ENCODE results near the gene TAF1. TPM values are rescaled to one million over a fixed set of nuclear protein-coding genes. Genes with fewer than 3 reads are reported as not detected.
"Not testable (repeated sequence)": the region's sequence is repeated elsewhere in the genome, so short reads cannot be mapped to it uniquely, and the experiment has no call there.

TAF1 gene
- total RNA-seq, 1 experiment from 2014 or later, result 16.0 TPM

DNA sequence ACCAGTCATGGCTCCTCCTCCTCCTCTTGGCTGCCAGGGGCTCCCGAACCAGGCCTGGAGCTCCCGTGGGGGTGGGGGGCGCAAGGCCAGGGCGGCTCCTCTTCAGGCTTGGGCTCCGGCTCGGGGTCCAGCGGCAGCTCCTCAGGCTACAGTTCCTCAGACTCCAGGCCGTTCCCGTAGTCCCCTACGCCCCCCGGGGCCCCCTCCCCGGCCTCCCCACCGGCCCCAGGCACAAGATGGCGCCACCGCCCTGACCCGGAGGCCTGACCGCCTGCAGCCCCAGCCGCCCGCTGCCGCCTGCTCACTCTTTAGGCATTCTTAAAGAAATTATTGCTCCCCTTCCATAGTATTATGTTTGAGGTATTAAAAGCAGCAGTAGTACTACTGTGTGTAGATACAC lies 54.5 kb downstream of the TAF1 start:
- DNase-seq (ENCODE audit: low read depth), result no peak

- DNase-seq (ENCODE audit: low read depth), result no peak
Measured at GRCh38 chrX:71432733-71433132, 66.6 kb downstream of the TAF1 start.

- DNase-seq (ENCODE audit: low read depth), result no peak
Measured at GRCh38 chrX:71438750-71439149, 72.6 kb downstream of the TAF1 start.

GRCh38 chrX:71439420-71439819 lies 73.3 kb downstream of the TAF1 start:
- no peak for DNase-seq (ENCODE audit: low read depth)

DNA sequence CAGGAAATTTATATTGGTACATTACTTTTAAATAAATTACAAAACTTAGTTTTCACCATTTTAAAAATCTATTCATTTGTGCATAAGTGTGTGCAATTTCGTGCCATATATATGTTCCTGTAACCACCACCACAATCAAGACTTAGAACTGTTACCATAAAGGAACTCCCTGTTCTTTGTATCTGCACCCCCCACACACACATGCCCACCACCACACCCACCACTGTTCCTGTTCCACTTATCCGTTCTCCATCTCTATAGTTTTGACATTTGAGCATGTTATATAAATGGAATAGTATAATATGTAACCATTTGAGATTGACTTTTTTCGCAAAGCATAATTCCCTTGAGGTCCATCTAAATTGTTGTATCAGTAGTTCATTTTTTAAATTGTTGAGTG lies 73.7 kb downstream of the TAF1 start:
- DNase-seq (ENCODE audit: low read depth), result no peak

DNA sequence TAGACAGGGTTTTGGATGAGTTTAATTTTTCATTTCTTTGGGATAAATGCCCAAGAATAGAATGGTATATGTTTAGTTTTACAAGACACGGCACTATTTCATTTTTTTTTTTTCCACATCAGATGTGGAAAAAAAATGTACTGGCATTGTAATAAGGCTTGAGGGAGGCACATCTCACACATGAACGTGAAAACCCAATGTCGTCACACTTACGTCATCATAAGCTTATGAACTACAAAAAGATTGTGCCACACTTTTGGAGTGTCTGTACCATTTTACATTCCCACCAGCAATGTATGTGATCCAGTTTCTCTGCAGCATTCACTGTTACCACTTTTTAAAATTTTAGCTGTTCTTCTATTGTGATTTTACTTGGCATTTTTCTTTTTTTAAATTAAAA lies 74.2 kb downstream of the TAF1 start:
- DNase-seq (ENCODE audit: low read depth), result no peak

DNA sequence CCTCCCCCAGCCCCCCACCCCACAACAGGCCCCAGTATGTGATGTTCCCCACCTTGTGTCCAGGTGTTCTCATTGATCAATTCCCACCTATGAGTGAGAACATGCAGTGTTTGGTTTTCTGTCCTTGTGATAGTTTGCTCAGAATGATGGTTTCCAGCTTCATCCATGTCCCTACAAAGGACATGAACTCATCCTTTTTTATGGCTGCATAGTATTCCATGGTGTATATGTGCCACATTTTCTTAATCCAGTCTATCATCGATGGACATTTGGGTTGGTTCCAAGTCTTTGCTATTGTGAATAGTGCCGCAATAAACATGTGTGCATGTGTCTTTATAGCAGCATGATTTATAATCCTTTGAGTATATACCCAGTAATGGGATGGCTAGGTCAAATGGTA lies 75.7 kb downstream of the TAF1 start:
- not testable (repeated sequence) for DNase-seq (ENCODE audit: low read depth)

- DNase-seq (ENCODE audit: low read depth), result no peak
Measured at GRCh38 chrX:71450433-71451106, 84.4 kb downstream of the TAF1 start.

DNA sequence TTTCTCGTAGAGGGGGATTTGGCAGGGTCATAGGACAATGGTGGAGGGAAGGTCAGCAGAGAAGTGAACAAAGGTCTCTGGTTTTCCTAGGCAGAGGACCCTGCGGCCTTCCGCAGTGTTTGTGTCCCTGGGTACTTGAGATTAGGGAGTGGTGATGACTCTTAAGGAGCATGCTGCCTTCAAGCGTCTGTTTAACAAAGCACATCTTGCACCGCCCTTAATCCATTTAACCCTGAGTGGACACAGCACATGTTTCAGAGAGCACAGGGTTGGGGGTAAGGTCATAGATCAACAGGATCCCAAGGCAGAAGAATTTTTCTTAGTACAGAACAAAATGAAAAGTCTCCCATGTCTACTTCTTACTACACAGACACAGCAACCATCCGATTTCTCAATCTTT lies 85.4 kb downstream of the TAF1 start:
- not testable (repeated sequence) for DNase-seq (ENCODE audit: low read depth)

GRCh38 chrX:71453056-71453455 lies 86.9 kb downstream of the TAF1 start:
- DNase-seq (ENCODE audit: low read depth), result no peak

GRCh38 chrX:71454222-71454621 lies 88.1 kb downstream of the TAF1 start:
- DNase-seq (ENCODE audit: low read depth), result no peak

- no peak for DNase-seq (ENCODE audit: low read depth)
Measured at GRCh38 chrX:71458866-71459265, 92.7 kb downstream of the TAF1 start.

GRCh38 chrX:71464968-71465367 lies 98.8 kb downstream of the TAF1 start:
- DNase-seq (ENCODE audit: low read depth), result no peak

- no peak for DNase-seq (ENCODE audit: low read depth)
Measured at GRCh38 chrX:71466979-71467523, 100.9 kb downstream of the TAF1 start.

DNA sequence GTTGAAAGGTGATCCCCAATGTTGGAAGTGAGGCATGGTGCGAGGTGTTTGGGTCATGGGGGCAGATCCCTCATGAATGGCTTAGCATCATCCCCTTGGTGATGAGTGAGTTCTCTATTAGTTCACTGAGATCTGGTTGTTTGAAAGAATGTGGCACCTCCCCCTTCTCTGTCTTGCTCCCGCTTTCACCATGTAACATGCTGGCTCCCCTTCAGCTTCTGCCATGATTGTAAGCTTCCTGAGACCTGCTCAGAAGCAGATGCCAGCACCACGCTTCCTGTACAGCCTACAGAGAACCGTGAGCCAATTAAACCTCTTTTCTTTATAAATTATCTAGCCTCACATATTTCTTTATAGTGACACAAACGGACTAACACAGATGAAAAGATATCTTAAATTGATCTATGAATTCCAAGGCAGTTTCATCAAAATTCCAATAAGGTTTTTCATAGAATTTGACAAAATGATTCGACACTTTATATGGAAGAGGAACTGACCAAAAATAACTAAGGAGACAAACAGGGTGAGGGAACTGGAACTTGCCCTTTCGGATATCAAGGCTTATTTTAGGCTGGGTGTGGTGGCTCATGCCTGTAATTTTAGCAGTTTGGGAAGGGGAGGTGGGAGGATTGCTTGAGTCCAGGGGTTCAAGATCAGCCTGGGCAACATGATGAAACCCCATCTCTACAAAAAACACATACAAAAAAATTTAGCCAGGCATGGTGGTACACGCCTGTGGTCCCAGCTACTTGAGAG lies 109.8 kb downstream of the TAF1 start:
- no peak for DNase-seq (ENCODE audit: low read depth)

GRCh38 chrX:71482228-71482958 lies 116.2 kb downstream of the TAF1 start:
- DNase-seq (ENCODE audit: low read depth), result no peak

DNA sequence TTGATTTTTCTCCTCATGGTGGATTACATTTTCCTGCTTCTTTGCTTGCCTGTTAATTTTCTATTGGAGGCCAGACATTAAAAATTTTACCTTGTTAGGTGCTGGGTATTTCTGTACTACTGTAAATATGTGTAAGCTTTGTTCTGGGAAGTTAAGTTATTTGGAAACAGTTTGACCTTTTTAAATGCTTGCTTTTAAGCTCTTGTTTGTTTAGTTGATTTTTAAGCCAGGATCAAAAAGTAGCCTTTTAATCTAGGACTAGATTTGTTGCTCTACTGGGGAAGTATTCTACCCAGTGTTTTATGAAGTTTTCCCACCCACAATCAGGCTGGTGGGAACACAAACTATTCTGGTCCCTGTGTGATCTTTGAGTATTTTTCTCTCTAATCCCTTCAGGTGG lies 121.7 kb downstream of the TAF1 start:
- no peak for DNase-seq (ENCODE audit: low read depth)

DNA sequence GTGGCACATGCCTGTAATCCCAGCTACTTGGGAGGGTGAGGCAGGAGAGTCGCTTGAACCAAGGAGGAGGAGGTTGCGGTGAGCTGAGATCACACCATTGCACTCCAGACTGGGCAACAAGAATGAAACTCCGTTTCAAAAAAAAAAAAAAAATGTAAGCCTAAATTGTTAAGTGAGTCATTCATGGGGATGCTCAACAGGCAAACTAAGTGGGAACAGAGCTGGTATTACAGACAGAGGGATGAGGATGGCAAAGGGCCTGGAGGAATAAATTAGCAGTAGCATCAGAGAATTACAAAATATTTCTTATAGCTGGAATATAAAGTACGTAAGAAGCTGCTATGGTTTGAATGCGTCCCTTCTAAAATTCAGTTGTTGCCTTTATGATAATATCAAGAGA lies 123.4 kb downstream of the TAF1 start:
- DNase-seq (ENCODE audit: low read depth), result peak; percentile 4

DNA sequence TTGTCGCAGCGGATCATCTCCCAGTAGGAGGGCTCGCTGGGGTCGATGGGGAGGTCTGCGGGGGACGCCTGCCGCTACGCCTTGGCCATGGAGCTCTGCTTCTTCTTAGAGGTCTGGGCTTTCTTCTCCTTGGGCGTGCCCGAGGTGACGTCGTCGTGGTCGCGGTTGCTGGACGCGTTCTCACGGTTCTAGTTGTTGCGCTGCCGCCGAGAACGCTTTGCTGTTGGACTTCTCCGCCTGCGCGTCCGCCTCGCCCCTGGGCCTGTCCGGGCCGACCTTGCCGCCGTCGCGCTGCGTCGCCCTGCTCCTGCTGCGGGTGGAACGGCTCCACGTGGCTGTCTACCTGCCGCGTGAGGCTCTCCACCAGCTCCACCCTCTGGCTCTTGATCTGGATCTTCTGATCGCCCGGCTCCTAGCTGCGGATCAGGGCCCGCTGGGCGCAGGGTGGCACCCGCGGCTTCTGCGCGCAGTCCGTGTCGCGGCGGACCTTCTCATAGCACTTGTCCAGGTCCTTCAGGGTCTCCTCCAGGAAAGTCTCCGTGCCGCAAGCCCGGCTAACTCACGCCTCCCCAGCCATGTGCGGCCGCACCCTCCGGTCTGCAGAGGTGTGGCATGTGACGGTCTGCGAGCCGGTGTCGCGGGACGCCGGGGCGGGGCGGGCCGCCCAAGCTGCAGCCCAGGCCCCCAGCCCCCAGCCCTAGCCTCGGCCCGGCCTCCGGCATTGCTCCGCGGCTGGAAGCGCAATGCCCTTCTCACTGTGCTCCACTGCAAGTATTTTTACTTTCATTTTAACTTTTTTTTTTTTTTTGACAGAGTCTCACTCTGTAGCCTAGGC lies 126.3 kb downstream of the TAF1 start:
- DNase-seq (ENCODE audit: low read depth), result peak; percentile 9

GRCh38 chrX:71493111-71493613 lies 127.0 kb downstream of the TAF1 start:
- DNase-seq (ENCODE audit: low read depth), result no peak

- DNase-seq (ENCODE audit: low read depth), result not testable (repeated sequence)
Measured at GRCh38 chrX:71495979-71496378, 129.8 kb downstream of the TAF1 start.

Data from RPMI7951 (cell line).